ENCODE data around the gene DOCK6.

GRCh38 chr19:11175920-11176319 is 86.4 kb downstream of the DOCK6 start:
- TF ChIP-seq POLR2A (IDR thresholded peaks at IDR 0.05; ENCODE audit: low read depth, low read length) (no peak), CBFB (IDR thresholded peaks at IDR 0.05; ENCODE audit: low read depth) (no peak), CTCF (IDR thresholded peaks at IDR 0.05 in 2 of 3, conservative IDR thresholded peaks at IDR 0.05 in 1 of 3; ENCODE audit: control insufficient read depth in 2 of 3, extremely low read depth in 1 of 3, insufficient read depth in 1 of 3, low read depth in 3 of 3, low read length in 3 of 3) (no peak), RELB (IDR thresholded peaks at IDR 0.05; ENCODE audit: low read depth) (no peak), ZBTB33 (IDR thresholded peaks at IDR 0.05) (no peak), USF2 (IDR thresholded peaks at IDR 0.05; ENCODE audit: borderline replicate concordance, low read depth, low read length) (no peak), NR2C2 (IDR thresholded peaks at IDR 0.05; ENCODE audit: borderline replicate concordance, control insufficient read depth, insufficient read length, low read depth) (no peak), CHD1 (IDR thresholded peaks at IDR 0.05; ENCODE audit: low read depth, low read length) (no peak), DPF2 (IDR thresholded peaks at IDR 0.05) (no peak), ASH2L (IDR thresholded peaks at IDR 0.05; ENCODE audit: borderline replicate concordance, low read depth) (no peak)
